H1 (cell line): Measurements from ENCODE around the gene RAPGEF6. TPM values are rescaled to one million over a fixed set of nuclear protein-coding genes. Genes with fewer than 3 reads are reported as not detected.
"Not testable (repeated sequence)": the region's sequence is repeated elsewhere in the genome, so short reads cannot be mapped to it uniquely, and the experiment has no call there.

ENCODE experiments used
- CTCF ChIA-PET: fragments of 300-600 bp; sonication (Branson Sonifier 250); formaldehyde crosslinking; loops from one replicate; lab custom pipeline; 2021; ENCODE audit not compliant: partially characterized antibody; lab: Charles Lee
- POLR2A ChIA-PET: fragments of 300-600 bp; sonication (Branson Sonifier 250); formaldehyde crosslinking; loops from one replicate; lab custom pipeline; 2021; ENCODE audit warnings: inconsistent platforms; ENCODE audit not compliant: partially characterized antibody; lab: Charles Lee
- DNase-seq, 2 experiments: peaks; one replicate each; pipeline versions ENCODE4 v3.0.0 to v3.0.0-alpha.2; 2010 to 2022; ENCODE audit warnings: low spot score in 2 of 2, low read depth in 1 of 2, mixed read lengths in 1 of 2
- FAIRE-seq: peaks from 2 replicates; lab custom pipeline; 2011; peaks lifted over from hg19 to GRCh38; lab: Jason Lieb, UNC
- H2AFZ ChIP-seq: 2 replicates; pipeline ENCODE4 v1.8.1; 2012; ENCODE audit warnings: low read length, inconsistent platforms
- H2AK5ac ChIP-seq: 2 replicates; pipeline ENCODE4 v1.6.1; 2013; ENCODE audit warnings: low read depth, low read length
- H2BK120ac ChIP-seq: replicated peaks from 2 replicates; pipeline ENCODE3; 2013; ENCODE audit warnings: low read depth, low read length, inconsistent platforms
- H2BK12ac ChIP-seq: 2 replicates; pipeline ENCODE4 v1.6.1; 2013; ENCODE audit warnings: low read depth, low read length
- H2BK15ac ChIP-seq: 2 replicates; pipeline ENCODE4 v1.6.1; 2013; ENCODE audit warnings: low read length
- H2BK20ac ChIP-seq: 2 replicates; pipeline ENCODE4 v1.6.1; 2013; ENCODE audit warnings: low read length
- H2BK5ac ChIP-seq: 2 replicates; pipeline ENCODE4 v1.6.1; 2013; ENCODE audit warnings: low read depth, low read length
- H3K14ac ChIP-seq: 2 replicates; pipeline ENCODE4 v1.6.1; 2013; ENCODE audit warnings: inconsistent platforms; ENCODE audit not compliant: insufficient read length
- H3K18ac ChIP-seq: 2 replicates; pipeline ENCODE4 v1.6.1; 2013; ENCODE audit warnings: low read length; ENCODE audit errors: extremely low read depth
- H3K23ac ChIP-seq: 2 replicates; pipeline ENCODE4 v1.6.1; 2013; ENCODE audit warnings: inconsistent platforms; ENCODE audit not compliant: insufficient read length
- H3K23me2 ChIP-seq: 2 replicates; pipeline ENCODE4 v1.6.1; 2013; ENCODE audit warnings: low read depth, low read length
- H3K27ac ChIP-seq: 2 replicates; pipeline ENCODE4 v1.6.1; 2011; ENCODE audit warnings: low read depth, low read length, inconsistent platforms
- H3K27me3 ChIP-seq, 4 experiments: replicated peaks in 1 of 4; 1 replicate in 1 of 4; 2 replicates in 3 of 4; pipeline versions ENCODE4 v1.6.1 to v1.8.1; 2011 to 2013; ENCODE audit warnings: low read length in 3 of 4, mild to moderate bottlenecking in 3 of 4, inconsistent platforms in 2 of 4, mixed read lengths in 2 of 4, moderate library complexity in 1 of 4; ENCODE audit not compliant: control insufficient read depth in 3 of 4, insufficient read depth in 3 of 4; ENCODE audit errors: extremely low read depth in 1 of 4
- H3K36me3 ChIP-seq, 4 experiments: 2 replicates each; pipeline versions ENCODE4 v1.6.1 to v1.8.1; 2011 to 2013; ENCODE audit warnings: mild to moderate bottlenecking in 4 of 4, low read length in 3 of 4, moderate library complexity in 2 of 4, control low read depth in 1 of 4, inconsistent platforms in 1 of 4; ENCODE audit not compliant: insufficient read depth in 4 of 4, control insufficient read depth in 2 of 4
- H3K4ac ChIP-seq: replicated peaks from 2 replicates; pipeline ENCODE3; 2013; ENCODE audit warnings: low read length, low read depth, mixed read lengths, inconsistent platforms; ENCODE audit not compliant: insufficient read length
- H3K4me1 ChIP-seq, 4 experiments: replicated peaks in 1 of 4; 1 replicate in 1 of 4; 2 replicates in 3 of 4; pipeline versions ENCODE4 v1.6.1 to v1.8.1; 2011 to 2013; ENCODE audit warnings: low read length in 3 of 4, inconsistent platforms in 2 of 4, mixed read lengths in 1 of 4; ENCODE audit not compliant: insufficient read depth in 4 of 4, control insufficient read depth in 3 of 4
- H3K4me2 ChIP-seq, 2 experiments: 2 replicates each; pipeline versions ENCODE4 v1.6.1 to v1.8.1; 2011 to 2013; ENCODE audit warnings: low read depth in 2 of 2, low read length in 2 of 2, control low read depth in 1 of 2, inconsistent platforms in 1 of 2, mild to moderate bottlenecking in 1 of 2; ENCODE audit not compliant: insufficient read depth in 1 of 2
- H3K4me3 ChIP-seq, 4 experiments: fragments of 200-600, 300-600 bp in 1 of 4; sonication (generic), shearing (Covaris generic), sonication (Bioruptor Twin) in 1 of 4; 2 replicates each; pipeline versions ENCODE4 v1.5.1 to v1.8.1; 2011 to 2016; ENCODE audit warnings: low read length in 4 of 4, low read depth in 3 of 4, control low read depth in 2 of 4, inconsistent platforms in 2 of 4, mild to moderate bottlenecking in 2 of 4, mixed read lengths in 1 of 4, moderate library complexity in 1 of 4; ENCODE audit not compliant: insufficient read depth in 2 of 4; ENCODE audit errors: extremely low read depth in 1 of 4
- H3K56ac ChIP-seq: replicated peaks from 2 replicates; pipeline ENCODE3; 2013; ENCODE audit warnings: low read depth, mild to moderate bottlenecking, mixed read lengths, low read length, inconsistent platforms; ENCODE audit not compliant: insufficient read length
- H3K79me1 ChIP-seq: 2 replicates; pipeline ENCODE4 v1.6.1; 2013; ENCODE audit warnings: low read depth, low read length, control low read depth
- H3K79me2 ChIP-seq, 2 experiments: 2 replicates each; pipeline versions ENCODE4 v1.6.1 to v1.8.1; 2012 to 2013; ENCODE audit warnings: low read length in 2 of 2, mild to moderate bottlenecking in 2 of 2, inconsistent platforms in 1 of 2; ENCODE audit not compliant: insufficient read depth in 2 of 2, control insufficient read depth in 1 of 2
- H3K9ac ChIP-seq, 4 experiments: replicated peaks in 1 of 4; 1 replicate in 1 of 4; 2 replicates in 3 of 4; pipeline versions ENCODE4 v1.6.1 to v1.8.1; 2011 to 2013; ENCODE audit warnings: low read depth in 3 of 4, low read length in 3 of 4, control low read depth in 2 of 4, mild to moderate bottlenecking in 2 of 4, moderate library complexity in 2 of 4, inconsistent platforms in 1 of 4; ENCODE audit errors: extremely low read depth in 1 of 4
- H3K9me3 ChIP-seq, 2 experiments: 2 replicates each; pipeline versions ENCODE4 v1.6.1 to v1.8.1; 2012 to 2013; ENCODE audit warnings: mild to moderate bottlenecking in 2 of 2, moderate library complexity in 2 of 2, control low read depth in 1 of 2, inconsistent platforms in 1 of 2, low read depth in 1 of 2, low read length in 1 of 2, mixed read lengths in 1 of 2; ENCODE audit not compliant: insufficient read depth in 2 of 2
- H4K20me1 ChIP-seq, 2 experiments: replicated peaks in 1 of 2; 2 replicates each; pipeline versions ENCODE3 to v1.8.1; 2011 to 2013; ENCODE audit warnings: inconsistent platforms in 2 of 2, low read length in 2 of 2, mild to moderate bottlenecking in 1 of 2; ENCODE audit not compliant: insufficient read depth in 2 of 2, control insufficient read depth in 1 of 2
- H4K5ac ChIP-seq: 2 replicates; pipeline ENCODE4 v1.6.1; 2013; ENCODE audit warnings: low read length, low read depth, mixed read lengths, inconsistent platforms; ENCODE audit not compliant: insufficient read length
- H4K8ac ChIP-seq: 2 replicates; pipeline ENCODE4 v1.8.0; 2013; ENCODE audit warnings: mild to moderate bottlenecking, moderate library complexity, low read length, inconsistent platforms; ENCODE audit not compliant: insufficient read depth; ENCODE audit errors: extremely low read depth
- H4K91ac ChIP-seq: replicated peaks from 2 replicates; pipeline ENCODE3; 2013; ENCODE audit warnings: low read length, mixed read lengths, inconsistent platforms; ENCODE audit not compliant: insufficient read length
- TAF1 ChIP-seq: IDR thresholded peaks from 2 replicates; pipeline ENCODE4 v1.6.1; 2011; ENCODE audit warnings: mild to moderate bottlenecking, low read depth, low read length
- WGBS, 2 experiments: shearing (Covaris generic) in 1 of 2; methylation state at CpG; one replicate each; pipeline versions ENCODE4 v1.1.6 to v1.1.7; 2013 to 2015; ENCODE audit warnings: low lambda C conversion rate in 2 of 2, mixed read lengths in 2 of 2, inconsistent platforms in 1 of 2, low coverage in 1 of 2, missing lambda C conversion rate in 1 of 2; ENCODE audit not compliant: insufficient replicate concordance in 2 of 2, insufficient coverage in 1 of 2, insufficient read length in 1 of 2; ENCODE audit errors: extremely low coverage in 1 of 2, missing lambda C conversion rate in 1 of 2; 5-methylcytosine and 5-hydroxymethylcytosine counted together
- polyA plus RNA-seq, 7 experiments: library from polyadenylated mRNA; depleted of rRNA in 3 of 7; stranded (reverse) in 5 of 7; unstranded in 2 of 7; fragments of >200 nt in 5 of 7; fragments of 200-250 nt in 2 of 7; gene quantifications; 1 replicate in 5 of 7; 2 replicates in 1 of 7; 4 replicates in 1 of 7; pipeline versions ENCODE4 v1.2.1 to v1.2.3, GENCODE V29; 2011 to 2013; ENCODE audit warnings: missing spikeins in 2 of 7, mixed read lengths in 2 of 7
- total RNA-seq: library from RNA; stranded (reverse); fragmentation: NEBNext Ultra II Directional; extraction: Animal tissue kit (Norgen Biotek cat#: 25700); gene quantifications from 2 replicates; pipeline ENCODE4 v1.2.1, GENCODE V29; 2021

RAPGEF6 gene
- total and polyA plus RNA-seq, 2 of the 8 experiments (the other 6 are each of a cell fraction or from before 2014, with no cell fraction given), result 4.8 to 20.0 TPM

DNA sequence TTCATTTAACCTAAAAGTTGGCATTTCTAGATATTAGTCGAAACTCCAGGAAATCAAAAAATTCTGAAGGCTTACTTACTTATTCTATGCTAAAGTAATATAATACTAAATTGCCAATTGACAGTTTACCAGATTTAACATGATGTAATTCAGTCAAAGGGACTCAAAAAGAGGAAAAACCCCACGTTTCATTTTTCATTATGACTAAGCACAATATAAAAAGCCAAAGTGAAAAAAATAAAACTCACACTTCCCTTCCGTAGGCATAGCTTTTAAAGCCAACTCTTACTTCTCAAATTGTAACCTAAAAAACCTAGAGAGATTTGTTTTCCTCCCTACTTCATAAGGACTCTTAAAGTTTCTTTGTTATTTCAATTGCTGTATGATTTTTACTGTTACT is 146.6 kb downstream of the RAPGEF6 start:
- CTCF ChIA-PET, result interaction anchor here (1.7 kb wide), 1 partner anchor 8 kb away, joined by 4 read pairs; no protein-coding TSS in a partner anchor
- no peak for DNase-seq

DNA sequence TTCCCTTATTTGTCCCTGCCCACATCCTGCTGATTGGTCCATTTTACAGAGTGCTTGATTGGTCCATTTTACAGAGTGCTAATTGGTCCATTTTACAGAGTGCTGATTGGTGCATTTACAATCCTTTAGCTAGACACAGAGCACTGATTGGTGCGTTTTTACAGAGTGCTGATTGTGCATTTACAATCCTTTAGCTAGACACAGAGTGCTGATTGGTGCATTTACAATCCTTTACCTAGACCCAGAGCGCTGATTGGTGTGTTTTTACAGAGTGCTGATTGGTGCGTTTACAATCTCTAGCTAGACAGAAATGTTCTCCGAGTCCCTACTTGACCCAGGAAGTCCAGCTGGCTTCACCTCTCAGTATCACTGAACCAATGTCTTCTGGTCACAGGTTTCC is 147.7 kb downstream of the RAPGEF6 start:
- WGBS, 2 experiments, result 99% methylated on average over 4 of the region's 4 CpGs; no CpG with 5 or more reads in 1 of the 2 experiments
- CTCF ChIA-PET, result interaction anchor here (1.6 to 1.7 kb wide), 2 partner anchors 11 to 64 kb away, joined by 5 to 6 read pairs; no protein-coding TSS in a partner anchor
- DNase-seq, H3K9ac ChIP-seq, H4K91ac ChIP-seq, H3K4me3 ChIP-seq, H2AFZ ChIP-seq, H4K5ac ChIP-seq, FAIRE-seq, H3K4me1 ChIP-seq, H3K4ac ChIP-seq, H2BK120ac ChIP-seq, H4K8ac ChIP-seq, H3K23ac ChIP-seq, H2BK15ac ChIP-seq, H3K18ac ChIP-seq, H2BK5ac ChIP-seq, H3K56ac ChIP-seq, H4K20me1 ChIP-seq, H3K23me2 ChIP-seq, H3K14ac ChIP-seq, H3K79me2 ChIP-seq, H2BK20ac ChIP-seq, H3K27ac ChIP-seq, H3K9me3 ChIP-seq, H3K79me1 ChIP-seq, H3K27me3 ChIP-seq, H2BK12ac ChIP-seq, H3K4me2 ChIP-seq, H2AK5ac ChIP-seq: not testable (repeated sequence)
- H3K36me3 ChIP-seq, result peaks cover 0 to 22% (median 7%) of the 10 kb centered on the region in 4 experiments; a peak in 4 of 8 replicates
- POLR2A ChIA-PET, result interaction anchor here (0.6 kb wide), 1 partner anchor 19 kb away, joined by 3 read pairs; no protein-coding TSS in a partner anchor

More for the DNA sequence above, 146.6 kb downstream of the RAPGEF6 start:
- H3K18ac ChIP-seq, result no peak overlapping the region
- no peak overlapping the region for H2BK15ac ChIP-seq
- no peaks in the 10 kb centered on the region for H3K27me3 ChIP-seq
- no peaks in the 10 kb centered on the region for H3K4me1 ChIP-seq
- no peak overlapping the region for H3K14ac ChIP-seq
- H2BK20ac ChIP-seq, result no peak overlapping the region
- no peak overlapping the region for H3K9ac ChIP-seq
- H3K4me2 ChIP-seq, result no peak overlapping the region
- H3K36me3 ChIP-seq, result peaks cover 0 to 25% (median 7%) of the 10 kb centered on the region in 4 experiments; a peak in 4 of 8 replicates
- no peak overlapping the region for H2BK5ac ChIP-seq
- no peak overlapping the region for H2BK12ac ChIP-seq
- no peak for TF ChIP-seq TAF1
- TF ChIP-seq, all 59 proteins: peak for 0
- H4K20me1 ChIP-seq, result no peaks in the 10 kb centered on the region
- no peak overlapping the region for H3K23ac ChIP-seq
- H2BK120ac ChIP-seq, result no peak overlapping the region
- H3K79me1 ChIP-seq, result no peaks in the 10 kb centered on the region
- H4K5ac ChIP-seq, result no peak overlapping the region
- H3K4me3 ChIP-seq, result no peak overlapping the region
- no peaks in the 10 kb centered on the region; a peak in 1 of 4 replicates for H3K9me3 ChIP-seq
- FAIRE-seq, result no peak
- no peak overlapping the region for H3K56ac ChIP-seq
- H3K79me2 ChIP-seq, result no peaks in the 10 kb centered on the region
- no peak overlapping the region for H3K27ac ChIP-seq
- no peak overlapping the region for H2AK5ac ChIP-seq
- POLR2A ChIA-PET, result no interaction called here
- H4K8ac ChIP-seq, result no peak overlapping the region
- H2AFZ ChIP-seq, result no peak overlapping the region
- H3K23me2 ChIP-seq, result no peaks in the 10 kb centered on the region
- no peak overlapping the region for H3K4ac ChIP-seq
- H4K91ac ChIP-seq, result no peak overlapping the region
- WGBS, 2 experiments, result 87% methylated on average over 3 of the region's 3 CpGs; no CpG with 5 or more reads in 1 of the 2 experiments
